HS-5 (cell line): ENCODE data around the gene LAMA1.
A peak's percentile ranks its signal among the peaks of the same experiment; 100 is the strongest.

Experiments used
- DNase-seq: peaks from one replicate; pipeline ENCODE4 v3.0.0-alpha.2; 2012; ENCODE audit warnings: low read depth

The LAMA1 gene

GRCh38 chr18:6994056-6994770 is 123.4 kb downstream of the LAMA1 start:
- no peak for DNase-seq

GRCh38 chr18:6992761-6993160 is 124.8 kb downstream of the LAMA1 start:
- DNase-seq, result no peak

GRCh38 chr18:6983366-6983765 is 134.2 kb downstream of the LAMA1 start:
- no peak for DNase-seq

GRCh38 chr18:6982398-6982797 is 135.2 kb downstream of the LAMA1 start:
- no peak for DNase-seq

GRCh38 chr18:6980363-6980762 is 137.2 kb downstream of the LAMA1 start:
- DNase-seq, result no peak

- no peak for DNase-seq
These were observed 137.6 kb downstream of the LAMA1 start for GRCh38 chr18:6979954-6980353.

GRCh38 chr18:6976935-6977334 is 140.7 kb downstream of the LAMA1 start:
- no peak for DNase-seq

GRCh38 chr18:6975084-6975483 is 142.5 kb downstream of the LAMA1 start:
- DNase-seq, result no peak

GRCh38 chr18:6971823-6972478 is 145.6 kb downstream of the LAMA1 start:
- no peak for DNase-seq

- no peak for DNase-seq
These were observed 154.0 kb downstream of the LAMA1 start for GRCh38 chr18:6963452-6964097.

GRCh38 chr18:6962571-6963451 is 154.8 kb downstream of the LAMA1 start:
- no peak for DNase-seq

- no peak for DNase-seq
These were observed 156.3 kb downstream of the LAMA1 start for GRCh38 chr18:6961331-6961730.

GRCh38 chr18:6960656-6961055 is 156.9 kb downstream of the LAMA1 start:
- peak; percentile 44 for DNase-seq

GRCh38 chr18:6960124-6960523 is 157.5 kb downstream of the LAMA1 start:
- no peak for DNase-seq

GRCh38 chr18:6959110-6959509 is 158.5 kb downstream of the LAMA1 start:
- no peak for DNase-seq

GRCh38 chr18:6956999-6957398 is 160.6 kb downstream of the LAMA1 start:
- no peak for DNase-seq

GRCh38 chr18:6956495-6956894 is 161.1 kb downstream of the LAMA1 start:
- DNase-seq, result no peak

- DNase-seq, result no peak
These were observed 162.3 kb downstream of the LAMA1 start for GRCh38 chr18:6955304-6955703.

- no peak for DNase-seq
These were observed 163.1 kb downstream of the LAMA1 start for GRCh38 chr18:6954501-6954900.

GRCh38 chr18:6951336-6952090 is 166.1 kb downstream of the LAMA1 start:
- DNase-seq, result no peak

- no peak for DNase-seq
These were observed 167.0 kb downstream of the LAMA1 start for GRCh38 chr18:6950641-6951040.
